Transverse colon (tissue), 4 donors: ENCODE measurements around the gene CPOX.

Source experiments
- EP300 ChIP-seq: sonication (generic); formaldehyde crosslinking; IDR thresholded peaks from one replicate; pipeline ENCODE4 v1.6.1; 2017; ENCODE audit warnings: antibody characterized with exemption, low read depth
- POLR2A ChIP-seq: fragments of 450-650 bp; IDR thresholded peaks from one replicate; pipeline ENCODE4 v1.6.1; 2016; ENCODE audit warnings: antibody characterized with exemption, mild to moderate bottlenecking, moderate library complexity
- POLR2AphosphoS5 ChIP-seq, 3 donors: sonication (generic); formaldehyde crosslinking; IDR thresholded peaks; one replicate each; pipeline ENCODE4 v1.6.1; 2016; ENCODE audit warnings: antibody characterized with exemption in 3 of 3
- TF ChIP-seq, protein P1 (sequence below), 5 experiments: fragments of 200-600 bp in 3 of 5; fragments of 450-650 bp in 2 of 5; sonication (generic) in 3 of 5; IDR thresholded peaks; 1 replicate in 2 of 5; 2 replicates in 3 of 5; pipeline ENCODE4 v1.5.1; 2016 to 2017; ENCODE audit warnings: antibody characterized with exemption in 5 of 5, inconsistent platforms in 3 of 5, mild to moderate bottlenecking in 2 of 5, moderate library complexity in 1 of 5

DNA sequence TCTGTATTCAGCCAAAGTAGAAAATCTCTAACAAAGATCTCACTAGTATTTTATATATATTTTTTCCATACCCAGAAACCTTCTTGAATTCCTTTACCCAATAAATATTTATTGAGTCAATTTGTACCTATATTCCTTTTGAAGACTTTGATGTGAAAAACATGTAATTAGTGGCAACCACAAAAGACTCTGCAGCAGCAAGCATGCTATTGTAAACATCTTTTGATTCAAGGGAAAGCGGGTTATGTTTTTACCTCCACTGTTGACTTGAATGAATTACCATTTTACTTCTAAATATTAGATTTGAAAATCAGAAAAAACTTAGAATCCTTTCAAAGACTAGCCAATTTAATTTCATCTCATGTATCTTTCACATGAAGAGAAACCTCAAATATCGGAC lies 59.2 kb downstream of the CPOX start:
- TF ChIP-seq, protein P1, sequence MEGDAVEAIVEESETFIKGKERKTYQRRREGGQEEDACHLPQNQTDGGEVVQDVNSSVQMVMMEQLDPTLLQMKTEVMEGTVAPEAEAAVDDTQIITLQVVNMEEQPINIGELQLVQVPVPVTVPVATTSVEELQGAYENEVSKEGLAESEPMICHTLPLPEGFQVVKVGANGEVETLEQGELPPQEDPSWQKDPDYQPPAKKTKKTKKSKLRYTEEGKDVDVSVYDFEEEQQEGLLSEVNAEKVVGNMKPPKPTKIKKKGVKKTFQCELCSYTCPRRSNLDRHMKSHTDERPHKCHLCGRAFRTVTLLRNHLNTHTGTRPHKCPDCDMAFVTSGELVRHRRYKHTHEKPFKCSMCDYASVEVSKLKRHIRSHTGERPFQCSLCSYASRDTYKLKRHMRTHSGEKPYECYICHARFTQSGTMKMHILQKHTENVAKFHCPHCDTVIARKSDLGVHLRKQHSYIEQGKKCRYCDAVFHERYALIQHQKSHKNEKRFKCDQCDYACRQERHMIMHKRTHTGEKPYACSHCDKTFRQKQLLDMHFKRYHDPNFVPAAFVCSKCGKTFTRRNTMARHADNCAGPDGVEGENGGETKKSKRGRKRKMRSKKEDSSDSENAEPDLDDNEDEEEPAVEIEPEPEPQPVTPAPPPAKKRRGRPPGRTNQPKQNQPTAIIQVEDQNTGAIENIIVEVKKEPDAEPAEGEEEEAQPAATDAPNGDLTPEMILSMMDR (IDR thresholded peaks at IDR 0.05), result no peak
- TF ChIP-seq POLR2A (no peak), POLR2AphosphoS5 (IDR thresholded peaks at IDR 0.05) (no peak), EP300 (no peak)
